ENCODE measurements around the gene STRN.

DNA sequence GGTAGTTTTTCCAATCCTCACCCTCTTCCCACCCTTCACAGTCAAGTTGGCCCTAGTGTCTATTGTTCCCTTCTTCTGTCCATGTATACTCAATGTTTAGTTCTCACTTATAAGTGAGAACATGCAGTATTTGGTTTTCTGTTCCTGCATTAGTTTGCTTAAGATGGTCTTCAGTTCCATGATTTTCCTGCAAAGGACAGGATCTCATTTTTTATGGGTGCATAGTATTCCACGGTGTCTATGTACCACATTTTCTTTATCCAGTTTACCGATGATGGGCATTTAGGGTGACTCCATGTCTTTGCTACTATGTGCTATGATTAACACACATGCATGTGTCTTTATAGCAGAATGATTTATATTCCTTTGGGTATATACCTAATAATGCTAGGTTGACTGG, 104.4 kb downstream of the STRN start:
- no peak for TF ChIP-seq CTCF (IDR thresholded peaks at IDR 0.05)
- TF ChIP-seq POLR2A (IDR thresholded peaks at IDR 0.05): no peak
